G401.6 (cell line): Measurements from ENCODE around the gene LHX1.

ENCODE experiments used
- FAIRE-seq: peaks from 2 replicates; lab custom pipeline; 2012; peaks lifted over from hg19 to GRCh38; lab: Jason Lieb, UNC

LHX1 gene

GRCh38 chr17:36972186-36972700 lies 35.0 kb downstream of the LHX1 start:
- no peak for FAIRE-seq

GRCh38 chr17:36972905-36973304 lies 35.6 kb downstream of the LHX1 start:
- FAIRE-seq: no peak

- no peak for FAIRE-seq
Measured at GRCh38 chr17:36975922-36976515, 38.7 kb downstream of the LHX1 start.

- no peak for FAIRE-seq
Measured at GRCh38 chr17:36977066-36977465, 39.8 kb downstream of the LHX1 start.

- no peak for FAIRE-seq
Measured at GRCh38 chr17:36977568-36977967, 40.3 kb downstream of the LHX1 start.

- no peak for FAIRE-seq
Measured at GRCh38 chr17:36978810-36979564, 41.7 kb downstream of the LHX1 start.

- no peak for FAIRE-seq
Measured at GRCh38 chr17:36979565-36979941, 42.3 kb downstream of the LHX1 start.

- no peak for FAIRE-seq
Measured at GRCh38 chr17:36980280-36980761, 43.0 kb downstream of the LHX1 start.

GRCh38 chr17:36983618-36984017 lies 46.3 kb downstream of the LHX1 start:
- FAIRE-seq: no peak

GRCh38 chr17:36989173-36989572 lies 51.9 kb downstream of the LHX1 start:
- no peak for FAIRE-seq

- FAIRE-seq: no peak
Measured at GRCh38 chr17:36992701-36993100, 55.4 kb downstream of the LHX1 start.

- no peak for FAIRE-seq
Measured at GRCh38 chr17:36993227-36993626, 56.0 kb downstream of the LHX1 start.
